Stimulated activated CD4-positive, alpha-beta T cell treated with anti-CD3 and anti-CD28 coated beads, Interleukin-4, amount 100 ng/mL, for 24 hours (primary cell): ENCODE measurements around the gene PLAC1.

ENCODE experiments used
- DNase-seq: peaks from one replicate; pipeline ENCODE4 v3.0.0-alpha.2; 2020

Gene PLAC1

GRCh38 chrX:134669378-134670098 is 11.3 kb upstream of the PLAC1 start:
- DNase-seq: no peak

- DNase-seq: no peak
These were observed 5.9 kb upstream of the PLAC1 start for GRCh38 chrX:134664202-134664601.

- no peak for DNase-seq
These were observed 3.0 kb upstream of the PLAC1 start for GRCh38 chrX:134661295-134661694.

- DNase-seq: no peak
These were observed 2.4 kb upstream of the PLAC1 start for GRCh38 chrX:134660627-134661026.

- DNase-seq: no peak
These were observed 1.5 kb upstream of the PLAC1 start for GRCh38 chrX:134659761-134660160.

- DNase-seq: no peak
These were observed 421 bp upstream of the PLAC1 start for GRCh38 chrX:134658760-134659023.

- peak; percentile 52 for DNase-seq
These were observed 3.8 kb downstream of the PLAC1 start for GRCh38 chrX:134654398-134655012.

GRCh38 chrX:134653835-134654234 is 4.4 kb downstream of the PLAC1 start:
- DNase-seq: no peak

GRCh38 chrX:134650701-134651100 is 7.6 kb downstream of the PLAC1 start:
- no peak for DNase-seq

GRCh38 chrX:134649770-134650169 is 8.5 kb downstream of the PLAC1 start:
- DNase-seq: no peak

- no peak for DNase-seq
These were observed 10.8 kb downstream of the PLAC1 start for GRCh38 chrX:134647477-134647877.

GRCh38 chrX:134646691-134647090 is 11.6 kb downstream of the PLAC1 start:
- DNase-seq: no peak

GRCh38 chrX:134645936-134646543 is 12.2 kb downstream of the PLAC1 start:
- no peak for DNase-seq

GRCh38 chrX:134642386-134642785 is 15.9 kb downstream of the PLAC1 start:
- no peak for DNase-seq

GRCh38 chrX:134641346-134641745 is 16.9 kb downstream of the PLAC1 start:
- DNase-seq: no peak

GRCh38 chrX:134640914-134641313 is 17.4 kb downstream of the PLAC1 start:
- DNase-seq: no peak

- DNase-seq: no peak
These were observed 21.4 kb downstream of the PLAC1 start for GRCh38 chrX:134636851-134637250.

- no peak for DNase-seq
These were observed 23.6 kb downstream of the PLAC1 start for GRCh38 chrX:134634691-134635090.

- DNase-seq: no peak
These were observed 24.4 kb downstream of the PLAC1 start for GRCh38 chrX:134633832-134634231.

GRCh38 chrX:134633394-134633793 is 24.9 kb downstream of the PLAC1 start:
- no peak for DNase-seq

- no peak for DNase-seq
These were observed 25.9 kb downstream of the PLAC1 start for GRCh38 chrX:134632355-134632754.

- DNase-seq: no peak
These were observed 26.6 kb downstream of the PLAC1 start for GRCh38 chrX:134631426-134632346.

- no peak for DNase-seq
These were observed 29.6 kb downstream of the PLAC1 start for GRCh38 chrX:134628663-134629062.

- no peak for DNase-seq
These were observed 31.8 kb downstream of the PLAC1 start for GRCh38 chrX:134626434-134626833.
